Putamen (tissue), 1 donor: ENCODE measurements around the gene ARHGAP5.

Experiments used
- DNase-seq: peaks from one replicate; pipeline ENCODE4 v3.0.0-alpha.2; 2016; ENCODE audit warnings: low spot score

ARHGAP5 gene

DNA sequence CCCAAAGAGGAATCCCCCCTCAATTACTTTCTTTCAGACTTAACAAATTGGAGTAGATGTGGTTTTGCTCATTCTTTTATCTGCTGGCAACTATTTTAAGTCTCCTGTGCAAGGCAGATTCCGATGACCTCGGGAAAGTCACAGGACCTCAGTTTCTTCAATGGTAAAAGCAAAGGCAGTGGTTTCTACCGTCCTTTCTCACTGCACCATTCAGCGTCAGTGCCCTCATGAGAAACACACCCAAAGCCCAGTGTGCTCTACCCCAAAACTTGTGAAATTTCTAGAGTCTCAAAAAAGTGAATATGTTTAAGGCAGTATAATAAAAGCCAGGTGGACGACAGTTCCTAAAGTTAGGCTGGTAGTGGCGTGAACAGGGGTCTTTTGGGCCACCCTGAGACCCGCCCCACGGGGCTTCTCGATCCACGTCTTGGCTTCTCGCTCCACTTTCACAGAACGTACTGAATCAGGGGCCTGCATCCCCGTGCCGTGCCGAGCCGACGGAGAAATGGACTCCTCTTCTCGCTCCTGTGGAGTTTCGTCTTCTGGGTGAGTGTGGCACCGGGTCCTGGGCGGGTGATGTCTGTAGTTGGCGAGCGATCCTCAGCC, 1.3 kb upstream of the ARHGAP5 start:
- no peak for DNase-seq

GRCh38 chr14:32076278-32077080, 625 bp upstream of the ARHGAP5 start:
- DNase-seq, result peak; percentile 98

GRCh38 chr14:32078023-32078857, 1.1 kb downstream of the ARHGAP5 start:
- DNase-seq, result peak; percentile 77

DNA sequence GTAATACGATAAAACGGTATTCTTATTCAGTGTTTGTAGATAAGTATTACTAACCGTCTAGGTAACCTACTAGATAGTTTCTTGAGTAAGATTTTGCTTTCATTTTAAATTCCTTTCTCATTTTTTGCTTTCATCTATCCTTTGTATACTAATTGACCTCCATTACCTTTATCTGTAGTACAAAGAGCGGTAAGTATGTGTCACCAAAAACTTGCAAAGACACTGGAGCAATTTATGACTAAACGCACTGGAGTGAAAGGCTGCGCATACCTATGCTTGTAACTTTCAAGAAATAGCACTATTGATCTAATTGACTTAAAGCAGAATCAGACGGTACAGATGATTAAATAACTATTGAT, 1.7 kb downstream of the ARHGAP5 start:
- DNase-seq, result no peak

DNA sequence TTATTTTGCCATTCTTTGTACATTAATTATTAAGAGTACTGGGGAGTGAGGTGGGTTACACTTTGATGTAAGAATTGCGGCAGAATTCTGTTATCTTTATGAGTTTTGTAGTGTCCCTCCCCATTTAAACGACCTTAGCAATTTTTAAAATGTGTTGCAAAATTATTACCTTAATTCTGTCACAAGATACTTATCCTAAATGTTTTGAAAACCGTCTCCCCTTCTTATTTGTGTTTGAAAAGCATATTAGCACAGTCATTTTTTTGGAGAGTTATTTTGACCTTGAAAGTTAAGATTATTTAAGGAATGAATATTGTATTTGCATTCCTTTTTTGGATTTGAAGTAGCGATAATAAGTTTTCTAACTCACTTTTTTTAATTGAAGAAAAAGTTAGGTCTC, 2.2 kb downstream of the ARHGAP5 start:
- DNase-seq, result no peak

DNA sequence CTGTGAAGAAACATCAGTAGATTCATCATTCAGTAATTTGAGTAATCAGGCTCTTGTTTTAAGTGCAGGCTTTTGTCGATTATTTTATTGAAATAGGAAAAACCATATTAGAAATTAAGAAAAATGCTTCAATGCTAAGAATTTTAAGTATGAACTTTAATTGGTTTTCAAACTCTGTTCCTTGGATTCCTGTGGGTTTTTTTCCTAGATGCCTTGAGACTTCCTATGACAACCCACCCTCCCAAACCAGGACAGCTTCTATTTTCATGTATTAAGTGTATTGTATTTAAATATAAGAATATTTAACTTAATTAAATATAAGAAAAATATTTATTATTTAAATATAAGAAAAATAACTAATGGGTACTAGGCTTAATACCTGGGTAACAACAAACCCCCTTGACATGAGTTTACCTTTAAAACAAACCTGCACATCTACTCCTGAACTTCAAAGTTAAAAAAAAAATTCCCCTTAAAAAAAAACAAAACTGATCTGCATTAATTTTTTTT, 3.0 kb downstream of the ARHGAP5 start:
- DNase-seq, result no peak

DNA sequence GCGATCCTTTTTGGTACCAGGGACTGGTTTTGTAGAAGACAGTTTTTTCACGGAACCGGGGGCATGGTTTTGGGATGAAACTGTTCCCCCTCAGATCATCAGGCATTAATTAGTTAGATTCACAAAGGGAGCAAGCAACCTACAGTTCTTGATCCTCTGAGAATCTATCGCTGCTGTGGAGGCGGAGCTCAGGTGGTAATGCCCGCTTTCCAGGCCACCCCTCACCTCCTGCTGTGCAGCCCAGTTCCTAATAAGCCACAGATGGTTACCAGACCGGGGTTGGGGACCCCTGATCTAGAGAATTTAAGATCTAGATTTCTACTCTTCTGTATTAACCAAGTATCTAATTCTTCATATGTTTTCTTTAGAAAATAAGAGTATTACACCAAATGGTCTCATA, 4.8 kb downstream of the ARHGAP5 start:
- no peak for DNase-seq

- no peak for DNase-seq
These were observed 6.2 kb downstream of the ARHGAP5 start for GRCh38 chr14:32083315-32083624.

- no peak for DNase-seq
These were observed 6.7 kb downstream of the ARHGAP5 start for GRCh38 chr14:32083789-32084188.

DNA sequence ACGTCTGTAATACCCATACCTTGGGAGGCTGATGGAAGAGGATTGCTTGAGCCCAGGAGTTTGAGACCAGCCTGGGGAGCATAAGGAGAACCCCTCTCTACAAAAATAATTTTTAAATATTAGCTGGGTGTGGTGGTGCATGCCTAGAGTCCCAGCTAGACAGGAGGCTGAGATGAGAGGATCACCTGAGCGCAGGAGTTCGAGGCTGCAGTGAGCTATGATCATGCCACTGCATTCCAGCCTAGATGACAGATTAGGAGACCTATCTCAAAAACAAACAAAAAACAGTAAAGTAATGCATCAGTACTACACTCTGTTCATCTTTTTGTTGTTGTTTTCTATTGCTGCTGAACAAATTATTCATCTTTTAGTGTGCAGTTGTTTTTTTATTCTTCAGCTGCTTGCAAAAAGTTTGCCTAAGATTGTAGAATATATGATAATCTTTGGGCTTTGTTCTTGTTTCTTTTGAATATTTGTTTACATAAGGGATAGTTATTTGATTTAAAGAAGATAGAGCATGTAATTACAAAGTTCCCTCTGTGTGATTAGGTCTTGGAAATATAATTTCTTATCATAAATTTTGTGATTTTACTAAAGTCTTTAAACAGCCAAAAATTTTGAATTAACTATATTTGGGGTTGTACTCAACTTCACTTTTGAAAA, 8.2 kb downstream of the ARHGAP5 start:
- no peak for DNase-seq

GRCh38 chr14:32085845-32086383, 8.8 kb downstream of the ARHGAP5 start:
- DNase-seq, result no peak

- DNase-seq, result no peak
These were observed 10.2 kb downstream of the ARHGAP5 start for GRCh38 chr14:32087173-32087861.

DNA sequence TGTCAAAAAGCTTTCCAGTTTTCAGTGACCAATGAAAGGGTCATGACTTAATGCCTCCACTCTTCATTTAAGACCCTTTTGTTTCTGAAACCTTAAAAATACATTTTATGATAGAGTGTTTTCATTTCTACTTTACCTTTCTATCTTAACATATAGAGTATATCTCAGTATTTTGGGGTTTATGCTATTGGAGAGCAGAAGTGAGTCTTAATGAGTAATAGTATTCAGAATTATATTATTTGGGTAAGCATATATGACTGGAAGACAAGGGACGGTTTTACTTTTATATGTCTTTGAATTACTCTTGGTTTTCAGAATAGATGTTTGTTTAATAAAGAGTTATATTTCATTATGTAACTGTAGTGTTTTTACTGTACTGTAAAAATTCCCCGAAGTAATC, 10.8 kb downstream of the ARHGAP5 start:
- DNase-seq, result no peak

GRCh38 chr14:32090686-32091085, 13.6 kb downstream of the ARHGAP5 start:
- peak; percentile 62 for DNase-seq

DNA sequence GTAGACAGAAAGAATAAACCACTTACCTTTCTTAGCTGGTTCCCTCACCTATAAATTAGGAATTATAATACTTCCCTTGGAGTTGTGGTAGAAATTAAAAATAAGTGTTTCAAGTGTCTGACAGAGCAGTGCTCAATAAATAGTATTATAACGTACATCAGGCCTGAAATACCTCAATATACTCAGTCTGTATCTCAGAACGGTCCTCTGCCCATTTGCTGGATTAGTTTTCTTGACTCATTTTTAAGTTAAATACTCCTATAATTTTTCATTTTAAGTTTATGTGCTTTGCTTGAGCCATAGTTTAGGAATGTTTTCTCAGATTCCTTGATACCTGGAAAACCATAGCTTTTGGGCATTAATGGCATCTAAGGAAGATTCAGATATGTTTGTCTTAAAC, 22.4 kb downstream of the ARHGAP5 start:
- no peak for DNase-seq

DNA sequence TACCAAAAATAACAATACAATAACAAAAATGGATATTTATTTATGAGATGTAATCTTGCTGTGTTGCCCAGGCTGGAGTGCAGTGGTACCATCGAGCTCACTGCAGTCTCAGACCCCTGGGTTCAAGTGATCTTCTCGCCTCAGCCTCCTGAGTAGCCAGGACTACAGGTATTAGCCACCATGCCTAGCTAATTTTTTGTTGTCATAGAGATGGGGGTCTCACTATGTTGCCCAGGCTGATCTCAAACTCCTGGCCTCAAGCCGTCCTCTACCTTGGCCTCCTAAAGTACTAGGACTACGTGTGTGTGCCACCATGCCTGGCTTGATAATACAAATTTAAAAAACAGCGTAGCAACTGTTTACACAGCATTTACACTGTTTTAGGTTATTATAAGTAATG, 23.1 kb downstream of the ARHGAP5 start:
- no peak for DNase-seq

- no peak for DNase-seq
These were observed 25.2 kb downstream of the ARHGAP5 start for GRCh38 chr14:32102152-32102787.

DNA sequence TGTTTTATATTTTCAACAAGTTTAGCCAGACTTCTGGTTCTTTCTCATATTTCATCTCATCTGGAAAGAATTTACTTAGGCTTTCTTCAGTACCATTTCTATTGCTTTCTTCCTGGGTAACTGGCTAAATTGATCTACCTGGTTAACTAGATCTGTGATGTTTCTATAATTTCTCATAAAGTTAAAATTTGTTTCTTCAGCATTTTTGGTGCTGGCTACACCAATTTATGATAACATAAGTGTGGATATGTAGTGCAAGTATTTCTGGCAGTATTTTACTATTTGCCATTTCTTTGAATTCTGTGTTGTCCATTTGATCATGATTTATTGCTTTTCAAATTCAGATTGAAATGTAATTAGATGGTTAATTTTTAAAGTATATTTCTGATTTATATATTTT, 25.9 kb downstream of the ARHGAP5 start:
- no peak for DNase-seq

- no peak for DNase-seq
These were observed 27.2 kb downstream of the ARHGAP5 start for GRCh38 chr14:32104308-32104707.

GRCh38 chr14:32104803-32105202, 27.7 kb downstream of the ARHGAP5 start:
- DNase-seq, result no peak
